DMS79 (cell line): ENCODE data around the gene NAV2.
A peak's percentile ranks its signal among the peaks of the same experiment; 100 is the strongest.

ENCODE experiments used
- DNase-seq: peaks from one replicate; lab custom pipeline; 2025; lab: John Stamatoyannopoulos, UW

NAV2 gene

GRCh38 chr11:19976281-19976941, 263.8 kb downstream of the NAV2 start:
- DNase-seq = no peak

DNA sequence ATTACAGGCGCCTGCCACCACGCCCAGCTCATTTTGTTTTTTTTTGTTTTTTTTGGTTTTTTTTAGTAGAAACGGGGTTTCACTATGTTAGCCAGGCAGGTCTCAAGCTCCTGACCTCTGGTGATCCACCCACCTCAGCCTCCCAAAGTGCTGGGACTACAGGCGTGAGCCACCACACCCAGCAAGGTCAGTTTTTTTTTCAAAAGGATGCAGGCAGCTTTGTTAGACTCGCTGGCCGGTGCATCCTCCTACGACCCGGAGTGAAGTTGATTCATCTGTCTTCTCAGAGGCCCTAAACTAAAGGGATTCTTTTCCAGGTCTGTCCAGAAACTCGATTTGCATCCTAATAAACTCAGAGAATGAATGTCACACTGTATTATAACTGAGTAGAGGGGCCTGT, 265.3 kb downstream of the NAV2 start:
- DNase-seq = no peak

- peak; percentile 89 for DNase-seq
Measured at GRCh38 chr11:19978668-19979518, 266.3 kb downstream of the NAV2 start.

GRCh38 chr11:19979519-19979845, 266.8 kb downstream of the NAV2 start:
- peak; percentile 40 for DNase-seq

- DNase-seq = no peak
Measured at GRCh38 chr11:19980388-19980787, 267.8 kb downstream of the NAV2 start.

GRCh38 chr11:19980957-19981669, 268.5 kb downstream of the NAV2 start:
- no peak for DNase-seq

DNA sequence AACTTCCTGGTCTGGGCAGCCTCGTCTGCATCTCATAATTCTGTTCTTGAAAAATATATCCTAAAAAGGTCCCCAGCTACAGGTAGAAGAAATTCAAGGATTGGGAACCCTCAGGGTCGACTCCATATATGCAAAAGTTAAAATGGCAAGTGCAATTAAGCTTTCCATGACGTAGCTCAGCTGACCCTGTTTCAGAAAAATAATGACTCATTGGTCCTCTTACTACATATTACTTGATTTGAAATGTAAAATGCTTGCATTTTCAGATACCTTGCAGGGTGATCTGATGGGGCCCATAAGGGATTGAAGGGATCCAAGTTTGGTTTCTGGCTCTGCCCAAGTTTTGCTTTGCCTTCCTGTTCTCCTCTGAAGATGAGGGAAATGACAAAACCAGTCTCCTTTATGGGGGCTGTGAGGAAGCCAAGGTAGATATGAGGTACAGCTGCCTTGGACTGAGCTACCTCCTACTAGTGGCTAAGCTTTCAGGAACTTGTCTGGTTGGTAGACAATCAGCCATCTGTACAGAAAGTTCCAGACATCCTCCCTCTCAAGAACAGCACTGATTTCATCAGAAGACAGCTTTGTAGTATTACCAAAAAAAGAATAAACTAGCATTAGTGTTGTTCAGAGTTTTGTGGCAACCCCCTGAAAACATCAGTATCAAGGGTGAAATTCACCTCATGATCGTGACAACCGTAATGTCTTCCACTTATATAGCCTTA, 270.3 kb downstream of the NAV2 start:
- DNase-seq = no peak

DNA sequence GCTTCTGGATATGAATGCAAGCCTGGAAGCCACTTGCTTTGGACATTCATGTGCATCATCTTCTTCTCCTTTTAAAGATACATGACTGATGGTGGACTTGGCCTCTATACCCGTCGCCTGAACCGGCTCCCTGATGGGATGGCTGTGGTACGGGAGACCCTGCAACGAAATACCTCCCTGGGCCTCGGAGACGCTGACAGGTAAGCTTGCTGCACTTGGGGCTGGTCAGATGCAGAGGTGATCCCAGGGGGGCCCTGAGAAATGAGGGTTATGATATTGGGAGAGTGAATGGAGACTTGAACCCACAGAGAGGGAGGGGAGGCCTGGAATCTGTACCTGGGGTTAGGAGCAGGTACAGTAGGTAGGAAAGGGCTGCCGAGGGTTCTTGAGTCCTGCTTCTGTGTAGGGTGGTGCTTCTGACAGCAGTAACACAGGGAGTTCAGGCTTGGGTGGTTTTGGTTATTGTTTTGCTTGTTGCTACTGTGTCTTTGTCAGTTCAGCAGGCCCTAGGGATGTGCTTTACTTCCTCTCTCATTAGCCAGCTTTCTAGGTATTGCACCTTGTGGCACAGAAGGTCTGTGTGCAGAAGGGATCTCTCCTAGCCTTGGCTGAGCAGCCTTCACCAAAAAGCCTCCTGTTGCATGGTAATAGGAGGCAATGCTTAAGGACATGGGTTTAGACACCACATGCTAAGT, 271.6 kb downstream of the NAV2 start:
- DNase-seq = no peak

- no peak for DNase-seq
Measured at GRCh38 chr11:19985111-19985510, 272.5 kb downstream of the NAV2 start.

- no peak for DNase-seq
Measured at GRCh38 chr11:19987331-19987801, 274.7 kb downstream of the NAV2 start.

- DNase-seq = no peak
Measured at GRCh38 chr11:19988598-19988997, 276.0 kb downstream of the NAV2 start.

- no peak for DNase-seq
Measured at GRCh38 chr11:19989191-19989590, 276.6 kb downstream of the NAV2 start.

- no peak for DNase-seq
Measured at GRCh38 chr11:19992162-19992561, 279.5 kb downstream of the NAV2 start.

DNA sequence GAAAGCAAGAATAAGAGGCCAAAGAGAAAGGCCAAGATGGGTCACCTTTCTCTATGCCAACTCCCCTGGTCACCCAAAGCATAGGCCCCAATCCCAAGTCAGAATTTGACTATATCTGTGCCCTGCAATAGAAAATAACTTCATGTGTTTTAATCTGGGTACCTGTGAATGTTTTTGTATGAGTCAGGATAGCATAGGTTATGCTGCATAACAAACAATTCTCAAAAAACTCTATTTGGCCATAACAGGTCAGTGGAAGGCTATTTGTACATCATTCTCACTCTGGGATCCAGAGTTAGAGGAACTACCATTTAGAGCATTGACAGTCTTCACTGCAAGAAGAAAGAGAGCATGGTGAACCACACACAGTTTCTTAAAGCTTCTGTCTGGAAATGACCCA, 280.4 kb downstream of the NAV2 start:
- no peak for DNase-seq

GRCh38 chr11:19994672-19995071, 282.0 kb downstream of the NAV2 start:
- DNase-seq = no peak

- peak; percentile 67 for DNase-seq
Measured at GRCh38 chr11:19995145-19995544, 282.5 kb downstream of the NAV2 start.

- no peak for DNase-seq
Measured at GRCh38 chr11:19996571-19996970, 283.9 kb downstream of the NAV2 start.

- peak; percentile 70 for DNase-seq
Measured at GRCh38 chr11:20000022-20000350, 287.3 kb downstream of the NAV2 start.

- peak; percentile 98 for DNase-seq
Measured at GRCh38 chr11:20000351-20001134, 287.9 kb downstream of the NAV2 start.

DNA sequence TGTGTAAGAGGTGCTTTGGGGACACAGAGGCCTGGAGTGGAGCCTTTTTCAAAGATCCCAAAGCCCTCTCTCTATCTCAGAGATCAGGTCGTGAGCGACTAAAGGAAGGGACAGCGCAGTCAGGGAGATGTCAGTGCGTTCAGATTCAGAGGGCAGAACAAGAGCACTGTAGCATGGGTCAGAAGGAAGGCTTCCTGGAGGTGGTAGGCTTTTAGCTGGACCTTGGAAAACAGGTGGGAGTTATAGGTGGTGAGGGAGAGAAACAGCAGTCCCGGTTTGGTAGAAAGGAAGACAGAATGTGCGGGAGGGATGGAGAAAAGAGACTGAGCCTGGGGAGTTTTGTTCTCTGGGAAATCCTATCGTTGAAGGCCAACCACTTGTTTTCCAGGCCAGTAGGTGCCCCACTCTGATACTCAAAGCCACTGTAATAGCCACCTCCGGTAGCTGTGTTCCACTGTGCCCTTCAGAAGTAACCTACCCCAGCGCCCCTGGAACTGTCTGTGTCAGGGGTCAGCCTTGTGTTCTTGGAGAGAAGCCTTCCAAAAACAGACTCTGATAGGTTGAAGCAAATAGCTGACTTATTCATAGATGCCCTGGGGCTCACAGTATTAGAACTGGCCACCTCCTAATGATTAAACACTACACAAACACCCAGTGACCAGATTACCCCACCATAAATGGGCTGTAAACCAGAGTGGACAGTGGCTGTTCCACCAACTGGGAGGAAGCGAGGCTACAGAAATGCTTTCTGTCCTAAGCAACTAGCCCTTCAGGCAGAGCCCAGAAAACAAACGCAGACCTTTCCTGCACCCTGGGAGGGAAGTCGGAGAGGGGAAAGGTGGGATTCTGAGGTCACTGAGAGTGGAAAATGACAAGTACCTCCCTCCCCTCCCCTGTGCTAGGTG, 289.9 kb downstream of the NAV2 start:
- no peak for DNase-seq
